AG04450 (cell line): ENCODE measurements around the gene DYNC1LI2. TPM values are rescaled to one million over a fixed set of nuclear protein-coding genes. Genes with fewer than 3 reads are reported as not detected.

Experiments used
- CTCF ChIA-PET: fragments of 300-600, 350-600 bp; formaldehyde crosslinking; extraction: SDS; loops from one replicate; lab custom pipeline; 2022; ENCODE audit warnings: antibody characterized with exemption, inconsistent platforms; lab: Charles Lee
- POLR2A ChIA-PET: fragments of 350-600 bp; formaldehyde crosslinking; extraction: SDS; loops from one replicate; lab custom pipeline; 2021; ENCODE audit warnings: antibody characterized with exemption, inconsistent platforms; lab: Yijun Ruan, JAX
- DNase-seq: peaks from one replicate; pipeline ENCODE4 v3.0.0-alpha.2; 2011; ENCODE audit warnings: low read depth, low spot score
- H3K27ac ChIP-seq: one replicate; pipeline ENCODE4 v1.5.1; 2012; ENCODE audit warnings: low read depth, low read length, control low read depth
- H3K27me3 ChIP-seq: one replicate; pipeline ENCODE4 v1.6.0; 2012; ENCODE audit warnings: low read length; ENCODE audit not compliant: control insufficient read depth, insufficient read depth
- H3K4me3 ChIP-seq: 2 replicates; pipeline ENCODE4 v1.5.1; 2011; ENCODE audit warnings: mild to moderate bottlenecking, low read depth, low read length, control low read depth
- H3K9me3 ChIP-seq: 2 replicates; pipeline ENCODE4 v1.5.1; 2012; ENCODE audit warnings: low read length; ENCODE audit not compliant: control insufficient read depth, insufficient read depth
- polyA plus RNA-seq: library from polyadenylated mRNA; depleted of rRNA; stranded (reverse); fragments of >200 nt; gene quantifications from 2 replicates; pipeline ENCODE4 v1.2.3, GENCODE V29; 2011
- TF ChIP-seq, protein P1 (sequence below): IDR thresholded peaks from 2 replicates; pipeline ENCODE4 v1.5.1; 2011; ENCODE audit warnings: low read depth, low read length, control low read depth, inconsistent platforms

The DYNC1LI2 gene
- polyA plus RNA-seq, 1 experiment = 88.5 TPM

DNA sequence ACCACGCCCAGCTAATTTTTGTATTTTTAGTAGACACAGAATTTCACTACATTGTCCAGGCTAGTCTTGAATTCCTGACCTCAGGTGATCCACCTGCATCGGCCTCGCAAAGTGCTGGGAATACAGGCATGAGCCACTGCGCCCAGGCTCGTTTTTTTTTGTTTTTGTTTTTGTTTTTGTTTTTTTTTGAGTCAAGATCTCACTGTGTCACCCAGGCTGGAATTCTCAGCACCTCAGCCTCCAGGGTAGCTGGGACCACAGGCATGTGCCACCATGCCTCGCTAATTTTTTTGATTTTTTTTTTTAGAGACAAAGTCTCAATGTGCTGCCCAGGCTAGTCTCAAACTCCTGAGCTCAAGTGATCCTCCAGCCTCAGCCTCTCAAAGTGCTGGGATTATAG is 37.3 kb downstream of the DYNC1LI2 start:
- Histone ChIP-seq H3K27ac (no peak overlapping the region), H3K27me3 (no peaks in the 10 kb centered on the region), H3K9me3 (peaks cover 14% of the 10 kb centered on the region), H3K4me3 (no peak overlapping the region)
- ChIA-PET CTCF (interaction anchor here (0.9 to 1.1 kb wide), 2 partner anchors 14 to 105 kb away, joined by 3 to 4 read pairs; no protein-coding TSS in a partner anchor), POLR2A (interaction anchor here (0.9 to 1.0 kb wide), 2 partner anchors 27 to 53 kb away, joined by 3 read pairs; no protein-coding TSS in a partner anchor)
- TF ChIP-seq, protein P1, sequence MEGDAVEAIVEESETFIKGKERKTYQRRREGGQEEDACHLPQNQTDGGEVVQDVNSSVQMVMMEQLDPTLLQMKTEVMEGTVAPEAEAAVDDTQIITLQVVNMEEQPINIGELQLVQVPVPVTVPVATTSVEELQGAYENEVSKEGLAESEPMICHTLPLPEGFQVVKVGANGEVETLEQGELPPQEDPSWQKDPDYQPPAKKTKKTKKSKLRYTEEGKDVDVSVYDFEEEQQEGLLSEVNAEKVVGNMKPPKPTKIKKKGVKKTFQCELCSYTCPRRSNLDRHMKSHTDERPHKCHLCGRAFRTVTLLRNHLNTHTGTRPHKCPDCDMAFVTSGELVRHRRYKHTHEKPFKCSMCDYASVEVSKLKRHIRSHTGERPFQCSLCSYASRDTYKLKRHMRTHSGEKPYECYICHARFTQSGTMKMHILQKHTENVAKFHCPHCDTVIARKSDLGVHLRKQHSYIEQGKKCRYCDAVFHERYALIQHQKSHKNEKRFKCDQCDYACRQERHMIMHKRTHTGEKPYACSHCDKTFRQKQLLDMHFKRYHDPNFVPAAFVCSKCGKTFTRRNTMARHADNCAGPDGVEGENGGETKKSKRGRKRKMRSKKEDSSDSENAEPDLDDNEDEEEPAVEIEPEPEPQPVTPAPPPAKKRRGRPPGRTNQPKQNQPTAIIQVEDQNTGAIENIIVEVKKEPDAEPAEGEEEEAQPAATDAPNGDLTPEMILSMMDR = no peak
- no peak for DNase-seq

DNA sequence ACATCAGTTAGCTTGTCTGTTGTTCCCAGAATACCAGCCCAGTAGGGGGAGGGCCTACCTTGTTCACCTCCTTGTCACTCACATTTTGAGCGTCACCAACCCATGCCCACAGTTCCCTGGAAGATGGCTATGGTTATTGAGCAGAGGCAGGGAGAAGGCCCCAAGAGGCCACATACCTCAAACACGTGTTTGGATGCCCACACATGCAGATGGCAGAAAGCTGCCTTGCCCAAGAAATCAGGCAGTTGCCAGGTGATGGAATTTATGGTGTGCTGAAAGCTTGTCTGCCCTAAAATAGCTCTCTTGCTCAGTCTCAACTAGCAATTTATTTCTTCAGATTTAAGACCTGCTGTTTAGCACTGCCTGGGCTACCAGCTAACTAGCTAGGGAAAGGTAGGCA is 38.3 kb downstream of the DYNC1LI2 start:
- Histone ChIP-seq H3K27me3 (peaks cover 3% of the 10 kb centered on the region), H3K9me3 (peaks cover 14% of the 10 kb centered on the region), H3K27ac (no peak overlapping the region), H3K4me3 (no peak overlapping the region)
- TF ChIP-seq, protein P1 = no peak
- POLR2A ChIA-PET = interaction anchor here (0.6 kb wide), 1 partner anchor 16 kb away, joined by 3 read pairs; no protein-coding TSS in a partner anchor
- CTCF ChIA-PET = interaction anchor here (1.1 to 1.3 kb wide), 2 partner anchors 15 to 50 kb away, joined by 4 to 7 read pairs; no protein-coding TSS in a partner anchor
- DNase-seq = no peak

DNA sequence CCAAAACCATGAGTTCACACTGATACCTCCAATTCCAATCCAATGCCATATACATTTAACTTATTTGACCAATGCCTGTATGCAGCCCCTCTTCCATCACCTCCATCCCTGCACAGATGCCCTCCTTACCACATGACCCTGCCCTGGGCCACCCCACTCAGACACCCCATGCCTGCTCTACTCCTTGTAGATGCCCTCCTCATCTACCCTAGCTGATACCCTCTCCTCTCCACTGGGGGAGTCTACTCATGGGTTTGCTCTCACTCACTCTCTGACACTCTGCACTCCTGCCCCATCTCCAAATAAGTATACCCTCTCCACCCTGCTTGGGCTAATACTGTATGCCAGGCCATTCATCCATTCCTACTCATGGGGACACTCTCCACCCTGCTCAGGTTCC is 38.9 kb downstream of the DYNC1LI2 start:
- Histone ChIP-seq H3K27me3 (peaks cover 3% of the 10 kb centered on the region), H3K27ac (no peak overlapping the region)
- CTCF ChIA-PET = interaction anchor here (1.1 to 1.3 kb wide), 2 partner anchors 16 to 50 kb away, joined by 4 to 7 read pairs; no protein-coding TSS in a partner anchor

DNA sequence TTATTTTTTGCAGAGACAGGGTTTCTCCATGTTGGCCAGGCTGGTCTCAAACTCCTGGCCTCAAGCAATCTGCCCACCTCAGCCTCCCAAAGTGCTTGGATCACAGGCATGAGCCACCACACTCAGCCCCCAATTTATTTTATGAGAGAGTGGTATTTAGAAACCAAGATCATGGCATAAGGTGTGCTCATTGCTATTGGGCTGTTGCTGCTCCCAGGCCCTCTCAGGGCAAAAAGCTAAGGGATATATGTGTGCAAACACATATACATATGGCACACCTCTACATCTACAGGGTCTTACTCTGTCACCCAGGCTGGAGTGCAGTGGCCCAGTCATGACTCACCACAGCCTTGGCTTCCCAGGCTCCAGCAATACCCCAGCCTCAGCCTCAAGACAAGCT is 39.8 kb downstream of the DYNC1LI2 start:
- ChIA-PET CTCF (no interaction called here), POLR2A (no interaction called here)
- TF ChIP-seq, protein P1 = no peak
- no peak overlapping the region for H3K4me3 ChIP-seq
- no peak overlapping the region for H3K27ac ChIP-seq
- peaks cover 14% of the 10 kb centered on the region for H3K9me3 ChIP-seq
- peaks cover 3% of the 10 kb centered on the region for H3K27me3 ChIP-seq
- DNase-seq = no peak

More for the DNA sequence above, 38.9 kb downstream of the DYNC1LI2 start:
- POLR2A ChIA-PET = no interaction called here
- H3K4me3 ChIP-seq = no peak overlapping the region
- TF ChIP-seq, protein P1 = no peak
- H3K9me3 ChIP-seq = peaks cover 14% of the 10 kb centered on the region
- DNase-seq = no peak

DNA sequence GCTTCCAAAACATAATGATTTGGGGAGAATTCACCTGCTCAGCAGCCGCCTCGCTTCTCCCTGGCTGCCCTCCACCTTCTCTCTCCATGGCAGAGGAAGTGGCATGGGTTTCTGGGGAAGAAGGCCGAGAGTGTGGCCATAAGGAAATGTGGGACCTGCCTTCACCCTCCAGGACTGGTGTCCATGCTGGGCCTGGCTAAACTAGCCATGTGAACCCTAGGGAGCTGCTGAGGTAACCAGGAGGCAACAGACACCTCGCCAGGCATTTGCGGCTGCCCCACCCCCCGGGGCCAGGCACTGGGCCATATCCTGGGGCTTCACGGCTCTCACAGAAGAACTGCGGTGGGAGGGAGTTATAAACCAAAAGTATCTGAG is 44.9 kb downstream of the DYNC1LI2 start:
- CTCF ChIA-PET = interaction anchor here (0.6 kb wide), 1 partner anchor 31 kb away, joined by 3 read pairs; no protein-coding TSS in a partner anchor
- peaks cover 3% of the 10 kb centered on the region for H3K27me3 ChIP-seq
- H3K4me3 ChIP-seq = no peak overlapping the region
- H3K9me3 ChIP-seq = peaks cover 6% of the 10 kb centered on the region
- H3K27ac ChIP-seq = no peak overlapping the region
- POLR2A ChIA-PET = no interaction called here
- TF ChIP-seq, protein P1 = no peak
- DNase-seq = no peak
